ENCODE results near the gene ABCF1. TPM values are rescaled to one million over a fixed set of nuclear protein-coding genes. Genes with fewer than 3 reads are reported as not detected.
A peak's percentile ranks its signal among the peaks of the same experiment; 100 is the strongest.

The ABCF1 gene
- total and polyA plus RNA-seq, 2 of the 8 experiments (the other 6 are each of a cell fraction or from before 2014, with no cell fraction given) = 48.8 to 123 TPM

GRCh38 chr6:30613251-30614043 lies 42.2 kb downstream of the ABCF1 start:
- Histone ChIP-seq H4K91ac (replicated peaks; ENCODE audit: insufficient read length, low read length) (no peak overlapping the region), H2AFZ (ENCODE audit: low read length) (no peak overlapping the region), H3K4me2 (ENCODE audit: insufficient read depth in 1 of 2, low read depth in 2 of 2, low read length in 2 of 2) (peak overlapping the region; percentile 4 to 98; a peak in 2 of 4 replicates), H2AK5ac (ENCODE audit: low read depth, low read length) (no peak overlapping the region), H3K9me3 (ENCODE audit: insufficient read depth in 2 of 2, low read depth in 1 of 2, low read length in 1 of 2) (no peaks in the 10 kb centered on the region), H4K5ac (ENCODE audit: insufficient read length, low read depth, low read length) (no peak overlapping the region), H3K23ac (ENCODE audit: insufficient read length) (no peak overlapping the region), H2BK120ac (replicated peaks; ENCODE audit: low read depth, low read length) (no peak overlapping the region), H3K56ac (replicated peaks; ENCODE audit: insufficient read length, low read depth, low read length) (no peak overlapping the region), H2BK12ac (ENCODE audit: low read depth, low read length) (no peak overlapping the region), H3K14ac (ENCODE audit: insufficient read length) (no peak overlapping the region), H2BK5ac (ENCODE audit: low read depth, low read length) (no peak overlapping the region), H3K79me1 (ENCODE audit: low read depth, low read length) (peaks cover 9% of the 10 kb centered on the region; the same call in 1 of the 2 replicates), H3K4ac (replicated peaks; ENCODE audit: insufficient read length, low read depth, low read length) (no peak overlapping the region), H3K79me2 (ENCODE audit: control insufficient read depth in 1 of 2, insufficient read depth in 2 of 2, low read length in 2 of 2) (peaks cover 4 to 65% of the 10 kb centered on the region in 2 experiments; a peak in 3 of 4 replicates), H3K27me3 (replicated peaks in 1 of 4; ENCODE audit: control insufficient read depth in 3 of 4, extremely low read depth in 1 of 4, insufficient read depth in 3 of 4, low read length in 3 of 4) (no peaks in the 10 kb centered on the region), H4K8ac (ENCODE audit: extremely low read depth, insufficient read depth, low read length) (no peak overlapping the region), H3K4me1 (replicated peaks in 1 of 4; ENCODE audit: control insufficient read depth in 3 of 4, insufficient read depth in 4 of 4, low read length in 3 of 4) (peaks cover 0 to 6% (median 3%) of the 10 kb centered on the region in 4 experiments; a peak in 4 of 7 replicates), H2BK15ac (ENCODE audit: low read length) (no peak overlapping the region), H3K18ac (ENCODE audit: extremely low read depth, low read length) (no peak overlapping the region), H4K20me1 (replicated peaks in 1 of 2; ENCODE audit: control insufficient read depth in 1 of 2, insufficient read depth in 2 of 2, low read length in 2 of 2) (peaks cover 4 to 6% of the 10 kb centered on the region in 2 experiments), H3K23me2 (ENCODE audit: low read depth, low read length) (peaks cover 13% of the 10 kb centered on the region), H3K9ac (replicated peaks in 1 of 4; ENCODE audit: extremely low read depth in 1 of 4, low read depth in 3 of 4, low read length in 3 of 4) (no peak overlapping the region), H3K27ac (ENCODE audit: low read depth, low read length) (no peak overlapping the region), H3K36me3 (ENCODE audit: control insufficient read depth in 2 of 4, insufficient read depth in 4 of 4, low read length in 3 of 4) (peaks cover 13 to 56% (median 27%) of the 10 kb centered on the region in 4 experiments), H3K4me3 (ENCODE audit: extremely low read depth in 1 of 4, insufficient read depth in 2 of 4, low read depth in 3 of 4, low read length in 4 of 4) (peak overlapping the region in 1 of 4 experiments; percentile 90; a peak in 2 of 8 replicates), H2BK20ac (ENCODE audit: low read length) (no peak overlapping the region)
- no peak for FAIRE-seq
- DNase-seq (ENCODE audit: low read depth in 1 of 2, low spot score in 2 of 2) = no peak
- ChIA-PET POLR2A (ENCODE audit: partially characterized antibody) (interaction anchor here (0.8 to 4.8 kb wide), 28 partner anchors 15 to 288 kb away, joined by 3 to 443 read pairs (median 6); partner anchors contain the start of genes ABCF1, ATAT1, C6orf136 and GNL1), CTCF (ENCODE audit: partially characterized antibody) (interaction anchor here (0.6 to 2.4 kb wide), 15 partner anchors 8 to 130 kb away, joined by 3 to 17 read pairs (median 4); partner anchors contain the start of genes ATAT1 and DHX16)
- TF ChIP-seq CHD2 (IDR thresholded peaks at IDR 0.05; ENCODE audit: low read length) (no peak), ASH2L (IDR thresholded peaks at IDR 0.05; ENCODE audit: low read length) (no peak), SP4 (IDR thresholded peaks at IDR 0.05; ENCODE audit: low read length) (0 out of 2 replicates have a peak, but pooled peaks have one; percentile 12), POLR2AphosphoS5 (IDR thresholded peaks at IDR 0.05; ENCODE audit: low read depth, low read length) (no peak; the same call in none of the 2 replicates), SIRT6 (IDR thresholded peaks at IDR 0.05; ENCODE audit: low read length) (no peak), POLR2A (IDR thresholded peaks at IDR 0.05; ENCODE audit: control extremely low read depth in 1 of 2, low read depth in 2 of 2, low read length in 2 of 2) (peak; percentile 2 to 34; a peak in 2 of 3 replicates), SP1 (IDR thresholded peaks at IDR 0.05; ENCODE audit: low read depth, low read length) (no peak), NRF1 (IDR thresholded peaks at IDR 0.05; ENCODE audit: low read depth, low read length) (no peak), RNF2 (IDR thresholded peaks at IDR 0.05; ENCODE audit: borderline replicate concordance, low read depth, low read length, missing control alignments, poor library complexity, severe bottlenecking) (no peak), MAFK (IDR thresholded peaks at IDR 0.05; ENCODE audit: low read depth, low read length) (no peak), BCL11A (IDR thresholded peaks at IDR 0.05; ENCODE audit: low read depth in 2 of 2, low read length in 2 of 2) (no peak), CTBP2 (IDR thresholded peaks at IDR 0.05; ENCODE audit: borderline replicate concordance, insufficient read depth, insufficient read length, low read length) (no peak), FOSL1 (IDR thresholded peaks at IDR 0.05; ENCODE audit: insufficient read depth, low read depth, low read length) (no peak)
